Loucy (cell line): ENCODE results near the gene COA8.

Experiments used
- EZH2phosphoT487 ChIP-seq: fragments of 200-600 bp; IDR thresholded peaks from 2 replicates; pipeline ENCODE4 v1.6.1; 2018; ENCODE audit warnings: antibody characterized with exemption, mild to moderate bottlenecking, moderate library complexity, borderline replicate concordance
- TF ChIP-seq, protein P1 (sequence below): fragments of 200-600 bp; sonication (generic); conservative IDR thresholded peaks from 2 replicates; pipeline ENCODE4 v1.5.1; 2014; ENCODE audit warnings: mild to moderate bottlenecking, antibody characterized with exemption, low read length

DNA sequence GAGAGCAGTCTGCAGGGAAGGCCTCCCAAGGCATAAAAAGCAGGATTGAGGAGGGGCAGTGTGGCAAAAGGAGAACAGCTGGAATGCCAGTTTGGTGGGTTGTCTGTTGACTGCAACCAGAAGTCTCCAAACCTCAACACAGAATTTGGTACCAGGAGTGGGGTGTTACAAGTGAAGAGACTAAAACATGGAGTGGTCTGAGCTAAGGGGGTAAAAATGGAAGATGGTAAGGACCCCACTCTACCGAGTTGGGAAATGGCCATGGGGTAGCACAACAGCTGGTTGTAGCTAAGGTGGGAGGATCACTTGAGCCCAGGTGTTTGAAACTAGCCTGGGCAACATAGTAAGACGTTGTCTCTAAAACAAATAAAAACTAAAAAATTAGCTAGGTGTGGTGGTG lies 48.5 kb downstream of the COA8 start:
- TF ChIP-seq, protein P1, sequence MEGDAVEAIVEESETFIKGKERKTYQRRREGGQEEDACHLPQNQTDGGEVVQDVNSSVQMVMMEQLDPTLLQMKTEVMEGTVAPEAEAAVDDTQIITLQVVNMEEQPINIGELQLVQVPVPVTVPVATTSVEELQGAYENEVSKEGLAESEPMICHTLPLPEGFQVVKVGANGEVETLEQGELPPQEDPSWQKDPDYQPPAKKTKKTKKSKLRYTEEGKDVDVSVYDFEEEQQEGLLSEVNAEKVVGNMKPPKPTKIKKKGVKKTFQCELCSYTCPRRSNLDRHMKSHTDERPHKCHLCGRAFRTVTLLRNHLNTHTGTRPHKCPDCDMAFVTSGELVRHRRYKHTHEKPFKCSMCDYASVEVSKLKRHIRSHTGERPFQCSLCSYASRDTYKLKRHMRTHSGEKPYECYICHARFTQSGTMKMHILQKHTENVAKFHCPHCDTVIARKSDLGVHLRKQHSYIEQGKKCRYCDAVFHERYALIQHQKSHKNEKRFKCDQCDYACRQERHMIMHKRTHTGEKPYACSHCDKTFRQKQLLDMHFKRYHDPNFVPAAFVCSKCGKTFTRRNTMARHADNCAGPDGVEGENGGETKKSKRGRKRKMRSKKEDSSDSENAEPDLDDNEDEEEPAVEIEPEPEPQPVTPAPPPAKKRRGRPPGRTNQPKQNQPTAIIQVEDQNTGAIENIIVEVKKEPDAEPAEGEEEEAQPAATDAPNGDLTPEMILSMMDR = no peak
- no peak for TF ChIP-seq EZH2phosphoT487
